NCI-H1048 (cell line): ENCODE measurements around the gene IQGAP3.
A peak's percentile ranks its signal among the peaks of the same experiment; 100 is the strongest.

Source experiments
- DNase-seq: peaks from one replicate; lab custom pipeline; 2025; lab: John Stamatoyannopoulos, UW

The IQGAP3 gene

GRCh38 chr1:156509424-156510034 is 62.8 kb downstream of the IQGAP3 start:
- no peak for DNase-seq

GRCh38 chr1:156508955-156509234 is 63.5 kb downstream of the IQGAP3 start:
- DNase-seq: no peak

- DNase-seq: no peak
Observed at GRCh38 chr1:156508205-156508954, 64.0 kb downstream of the IQGAP3 start.

- no peak for DNase-seq
Observed at GRCh38 chr1:156506450-156506849, 65.9 kb downstream of the IQGAP3 start.

- DNase-seq: no peak
Observed at GRCh38 chr1:156505679-156506298, 66.6 kb downstream of the IQGAP3 start.

GRCh38 chr1:156504821-156505678 is 67.3 kb downstream of the IQGAP3 start:
- peak; percentile 99 for DNase-seq

- DNase-seq: no peak
Observed at GRCh38 chr1:156504438-156504813, 67.9 kb downstream of the IQGAP3 start.

- no peak for DNase-seq
Observed at GRCh38 chr1:156503698-156504437, 68.5 kb downstream of the IQGAP3 start.

GRCh38 chr1:156502894-156503697 is 69.3 kb downstream of the IQGAP3 start:
- DNase-seq: no peak

GRCh38 chr1:156502391-156502893 is 69.9 kb downstream of the IQGAP3 start:
- no peak for DNase-seq

GRCh38 chr1:156500793-156501506 is 71.4 kb downstream of the IQGAP3 start:
- peak; percentile 89 for DNase-seq

- DNase-seq: no peak
Observed at GRCh38 chr1:156500543-156500792, 71.9 kb downstream of the IQGAP3 start, which contains the start of gene MEF2D. TSS of gene MEF2D (minus strand) at chr1:156500775. CDS start at chr1:156483292, 17,483 bp downstream.

- no peak for DNase-seq
Observed at GRCh38 chr1:156499842-156500542, 72.4 kb downstream of the IQGAP3 start.

GRCh38 chr1:156499194-156499841 is 73.0 kb downstream of the IQGAP3 start:
- no peak for DNase-seq

- DNase-seq: no peak
Observed at GRCh38 chr1:156498432-156499193, 73.8 kb downstream of the IQGAP3 start.

- DNase-seq: no peak
Observed at GRCh38 chr1:156497743-156498431, 74.5 kb downstream of the IQGAP3 start.

- DNase-seq: no peak
Observed at GRCh38 chr1:156497078-156497742, 75.2 kb downstream of the IQGAP3 start.
